ENCODE data around the gene ZNF722.

DNA sequence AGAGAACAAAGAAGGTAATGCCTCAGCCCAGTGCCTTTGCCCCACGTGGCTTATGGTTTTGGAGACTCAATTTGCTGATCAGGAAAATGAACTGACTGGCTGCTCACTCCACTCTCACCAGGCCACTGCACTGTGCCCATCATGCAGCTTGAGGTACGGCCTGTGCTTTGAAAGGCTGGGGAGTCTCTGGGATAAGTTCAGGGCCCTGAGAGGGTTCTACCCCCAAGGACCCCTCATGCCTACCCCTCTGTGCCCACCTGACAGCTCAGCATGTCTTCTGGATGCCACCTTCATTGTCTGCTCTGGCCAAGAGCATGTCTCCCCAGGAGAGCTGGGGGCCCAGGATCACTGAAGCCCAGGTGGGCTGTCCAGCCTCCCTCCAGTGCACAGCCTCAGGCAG lies 45.5 kb upstream of the ZNF722 start:
- TF ChIP-seq CTCF (IDR thresholded peaks at IDR 0.05) (no peak), EP300 (IDR thresholded peaks at IDR 0.05; ENCODE audit: low read depth) (no peak)
